ENCODE measurements around the gene EIF3I. TPM values are rescaled to one million over a fixed set of nuclear protein-coding genes. Genes with fewer than 3 reads are reported as not detected.

Gene EIF3I
- total RNA-seq, 2 experiments from 2014 or later, result 182 to 207 TPM

DNA sequence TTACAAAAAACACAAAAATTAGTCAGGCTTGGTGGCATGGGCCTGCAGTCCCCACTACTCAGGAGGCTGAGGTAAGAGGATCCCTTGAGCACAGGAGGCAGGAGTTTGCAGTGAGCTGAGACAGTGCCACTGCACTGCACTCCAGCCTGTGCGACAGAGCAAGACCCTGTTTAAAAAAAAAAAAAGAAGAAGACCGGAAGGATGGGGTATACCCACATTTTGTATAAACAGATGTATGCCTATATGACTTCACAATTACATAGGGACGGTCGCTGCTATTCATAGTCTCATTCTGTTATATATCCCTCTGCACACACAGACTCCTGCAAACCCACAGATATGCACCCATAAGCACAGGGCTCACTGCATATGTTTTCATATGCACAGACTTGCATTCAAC, 41.5 kb downstream of the EIF3I start:
- Histone ChIP-seq H3K4me3 (ENCODE audit: low read depth, low read length, poor library complexity, severe bottlenecking) (peak overlapping the region; percentile 54), H3K36me3 (ENCODE audit: insufficient read depth, low read length) (peaks cover 17% of the 10 kb centered on the region), H3K27ac (ENCODE audit: low read depth, low read length, poor library complexity, severe bottlenecking) (peak overlapping the region; percentile 98), H2AFZ (ENCODE audit: low read length) (no peak overlapping the region), H3K9me2 (ENCODE audit: insufficient read depth, low read length) (no peaks in the 10 kb centered on the region), H3K79me2 (ENCODE audit: insufficient read depth, low read depth, low read length) (peaks cover 50% of the 10 kb centered on the region; the same call in 1 of the 2 replicates), H4K20me1 (ENCODE audit: insufficient read depth, low read length) (no peaks in the 10 kb centered on the region), H3K4me1 (ENCODE audit: insufficient read depth, low read length, poor library complexity, severe bottlenecking) (peaks cover 72% of the 10 kb centered on the region), H3K9me3 (ENCODE audit: low read length) (no peaks in the 10 kb centered on the region), H3K4me2 (ENCODE audit: low read length) (peak overlapping the region; percentile 78)
- BruUV-seq (replicated peaks), result no TSS peak
- DNase-seq (ENCODE audit: low spot score), result peak; percentile 90
- CTCF ChIA-PET (ENCODE audit: unreplicated experiment), result no interaction called here
- intact Hi-C loops (cut with micrococcal nuclease; ENCODE audit: unreplicated experiment), result no loop called here
- POLR2A ChIA-PET, result interaction anchor here (0.7 to 3.3 kb wide), 4 partner anchors 8 to 27 kb away, joined by 4 to 17 read pairs (median 6); no protein-coding TSS in a partner anchor
- TF ChIP-seq CTCF (conservative IDR thresholded peaks at IDR 0.05; ENCODE audit: low read length) (no peak), EZH2phosphoT487 (IDR thresholded peaks at IDR 0.05; ENCODE audit: borderline replicate concordance, low read depth, low read length) (no peak)

DNA sequence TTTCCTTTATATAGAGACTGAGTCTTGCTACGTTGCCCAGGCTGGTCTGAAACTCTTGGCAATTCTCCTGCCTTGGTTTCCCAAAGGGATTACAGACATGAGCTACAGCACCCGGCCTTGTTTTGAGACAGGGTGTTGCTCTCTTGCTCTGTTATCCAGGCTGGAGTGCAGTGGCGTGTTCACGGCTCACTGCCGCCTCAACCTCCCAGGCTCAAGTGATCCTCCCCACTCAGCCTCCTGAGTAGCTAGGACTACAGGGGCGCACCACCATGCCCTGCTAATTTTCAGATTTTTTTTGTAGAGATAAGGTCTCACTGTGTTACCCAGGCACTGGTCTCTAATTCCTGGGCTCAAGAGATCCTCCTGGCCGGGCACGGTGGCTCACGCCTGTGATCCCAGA, 43.6 kb downstream of the EIF3I start:
- H3K4me1 ChIP-seq (ENCODE audit: insufficient read depth, low read length, poor library complexity, severe bottlenecking), result peaks cover 72% of the 10 kb centered on the region
- peak overlapping the region; percentile 26 for H3K4me3 ChIP-seq (ENCODE audit: low read depth, low read length, poor library complexity, severe bottlenecking)
- ChIA-PET POLR2A (interaction anchor here (0.6 to 3.3 kb wide), 9 partner anchors 8 to 438 kb away, joined by 3 to 23 read pairs (median 6); partner anchors contain the start of genes HDAC1, LCK and MARCKSL1), CTCF (ENCODE audit: unreplicated experiment) (interaction anchor here (0.7 to 1.7 kb wide), 2 partner anchors 10 to 25 kb away, joined by 3 to 6 read pairs; no protein-coding TSS in a partner anchor)
- no peaks in the 10 kb centered on the region for H3K9me2 ChIP-seq (ENCODE audit: insufficient read depth, low read length)
- BruUV-seq (replicated peaks), result no TSS peak
- no peaks in the 10 kb centered on the region for H4K20me1 ChIP-seq (ENCODE audit: insufficient read depth, low read length)
- peak overlapping the region; percentile 98 for H3K27ac ChIP-seq (ENCODE audit: low read depth, low read length, poor library complexity, severe bottlenecking)
- no peaks in the 10 kb centered on the region for H3K9me3 ChIP-seq (ENCODE audit: low read length)
- no peak overlapping the region for H2AFZ ChIP-seq (ENCODE audit: low read length)
- intact Hi-C loops (cut with micrococcal nuclease; ENCODE audit: unreplicated experiment), result loop anchor here (1.0 kb wide), 1 partner anchor 16 kb away; no protein-coding TSS in a partner anchor
- H3K36me3 ChIP-seq (ENCODE audit: insufficient read depth, low read length), result peaks cover 10% of the 10 kb centered on the region
- DNase-seq (ENCODE audit: low spot score), result no peak
- TF ChIP-seq CTCF (conservative IDR thresholded peaks at IDR 0.05; ENCODE audit: low read length), result no peak
- no peak for TF ChIP-seq EZH2phosphoT487 (IDR thresholded peaks at IDR 0.05; ENCODE audit: borderline replicate concordance, low read depth, low read length)
- H3K4me2 ChIP-seq (ENCODE audit: low read length), result peak overlapping the region; percentile 78
- H3K79me2 ChIP-seq (ENCODE audit: insufficient read depth, low read depth, low read length), result peaks cover 30% of the 10 kb centered on the region; the same call in 1 of the 2 replicates

DNA sequence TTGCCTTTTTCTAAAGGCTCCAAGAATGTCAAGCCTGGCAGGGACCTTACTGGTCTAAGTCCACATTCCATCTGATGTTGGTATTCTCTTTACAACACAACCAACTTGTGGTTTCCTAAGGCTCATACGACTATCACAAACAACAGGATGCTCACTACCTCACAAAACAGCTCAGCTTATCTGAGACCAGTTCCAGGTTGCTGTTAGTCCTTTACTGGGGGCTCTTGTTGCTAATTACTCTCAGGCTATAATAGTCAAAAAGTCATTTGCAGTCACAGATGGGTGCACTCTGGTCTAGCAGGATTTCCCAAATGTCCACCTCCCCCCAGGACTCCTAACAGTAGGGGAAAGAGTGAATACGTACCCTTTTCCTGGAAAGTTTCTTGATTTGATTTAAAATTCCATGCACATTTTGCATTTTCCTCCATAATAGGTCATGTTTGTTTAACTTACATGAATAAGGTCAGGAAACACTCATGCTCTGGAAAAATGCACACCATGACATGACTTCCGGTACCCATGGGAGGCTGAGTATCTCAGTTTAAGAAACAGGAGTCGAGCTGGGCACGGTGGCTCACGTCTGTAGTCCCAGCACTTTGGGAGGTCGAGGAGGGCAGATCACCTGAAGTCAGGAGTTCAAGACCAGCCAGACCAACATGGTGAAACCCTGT, 44.8 kb downstream of the EIF3I start:
- Histone ChIP-seq H2AFZ (ENCODE audit: low read length) (no peak overlapping the region), H3K27ac (ENCODE audit: low read depth, low read length, poor library complexity, severe bottlenecking) (peak overlapping the region; percentile 75), H4K20me1 (ENCODE audit: insufficient read depth, low read length) (no peaks in the 10 kb centered on the region), H3K9me2 (ENCODE audit: insufficient read depth, low read length) (no peaks in the 10 kb centered on the region), H3K79me2 (ENCODE audit: insufficient read depth, low read depth, low read length) (peaks cover 25% of the 10 kb centered on the region; the same call in 1 of the 2 replicates), H3K9me3 (ENCODE audit: low read length) (no peaks in the 10 kb centered on the region), H3K4me2 (ENCODE audit: low read length) (peak overlapping the region; percentile 44), H3K36me3 (ENCODE audit: insufficient read depth, low read length) (peaks cover 10% of the 10 kb centered on the region), H3K4me3 (ENCODE audit: low read depth, low read length, poor library complexity, severe bottlenecking) (peak overlapping the region; percentile 25), H3K4me1 (ENCODE audit: insufficient read depth, low read length, poor library complexity, severe bottlenecking) (peaks cover 72% of the 10 kb centered on the region)
- no TSS peak for BruUV-seq (replicated peaks)
- ChIA-PET CTCF (ENCODE audit: unreplicated experiment) (interaction anchor here (1.7 kb wide), 1 partner anchor 12 kb away, joined by 6 read pairs; no protein-coding TSS in a partner anchor), POLR2A (interaction anchor here (0.6 to 3.3 kb wide), 7 partner anchors 11 to 50 kb away, joined by 3 to 23 read pairs (median 5); partner anchors contain the start of genes EIF3I, LCK and TMEM234)
- DNase-seq (ENCODE audit: low spot score), result peak; percentile 60
- intact Hi-C loops (cut with micrococcal nuclease; ENCODE audit: unreplicated experiment), result no loop called here
- TF ChIP-seq CTCF (conservative IDR thresholded peaks at IDR 0.05; ENCODE audit: low read length) (no peak), EZH2phosphoT487 (IDR thresholded peaks at IDR 0.05; ENCODE audit: borderline replicate concordance, low read depth, low read length) (no peak)
